OCI-LY7 (cell line): Measurements from ENCODE around the gene PAX7.

Experiments used
- CTCF ChIP-seq: fragments of 200-600 bp; sonication (generic); conservative IDR thresholded peaks from 2 replicates; pipeline ENCODE4 v1.5.1; 2014; ENCODE audit warnings: mild to moderate bottlenecking, antibody characterized with exemption, low read length, moderate library complexity, mixed read lengths
- EZH2phosphoT487 ChIP-seq: fragments of 200-600 bp; sonication (generic); IDR thresholded peaks from 2 replicates; pipeline ENCODE4 v1.6.1; 2018; ENCODE audit warnings: low read depth, borderline replicate concordance, mild to moderate bottlenecking, mixed run types, antibody characterized with exemption, low read length, moderate library complexity, mixed read lengths

- no peak for TF ChIP-seq CTCF
- no peak for TF ChIP-seq EZH2phosphoT487
These were observed 11.2 kb upstream of the PAX7 start for GRCh38 chr1:18619467-18619835.
